A673 (cell line): ENCODE measurements around the gene NUCB1. TPM values are rescaled to one million over a fixed set of nuclear protein-coding genes. Genes with fewer than 3 reads are reported as not detected.

Experiments used
- BruUV-seq: library from RNA; stranded (reverse); fragments of 400-500 nt; replicated peaks from 2 replicates; lab custom pipeline; 2021; lab: Mats Ljungman, UMichigan
- CTCF ChIA-PET: fragments of 300-600 bp; sonication (Branson Sonifier 250); formaldehyde crosslinking; loops from one replicate; lab custom pipeline; 2022; ENCODE audit warnings: antibody characterized with exemption; lab: Charles Lee
- POLR2A ChIA-PET: fragments of 300-600 bp; sonication (Branson Sonifier 250); formaldehyde crosslinking; loops from one replicate; lab custom pipeline; 2022; ENCODE audit warnings: antibody characterized with exemption; ENCODE audit not compliant: low non-redundant PET; lab: Charles Lee
- DNase-seq: peaks from one replicate; pipeline ENCODE4 v3.0.0-alpha.2; 2015; ENCODE audit warnings: low spot score
- H3K27ac ChIP-seq: fragments of 200-600 bp; sonication (generic); 2 replicates; pipeline ENCODE4 v1.5.1; 2016; ENCODE audit warnings: mixed run types, low read depth, mild to moderate bottlenecking, mixed read lengths, antibody characterized with exemption, low read length; ENCODE audit not compliant: poor library complexity, severe bottlenecking
- H3K27me3 ChIP-seq: fragments of 200-600 bp; sonication (generic); replicated peaks from 2 replicates; pipeline ENCODE4 v1.6.1; 2017; ENCODE audit warnings: mixed run types, low read depth, mild to moderate bottlenecking, mixed read lengths, antibody characterized with exemption, low read length; ENCODE audit not compliant: insufficient read depth, poor library complexity
- H3K36me3 ChIP-seq: fragments of 200-600 bp; sonication (generic); 2 replicates; pipeline ENCODE4 v1.6.1; 2016; ENCODE audit warnings: mixed run types, mild to moderate bottlenecking, mixed read lengths, antibody characterized with exemption, low read length; ENCODE audit not compliant: insufficient read depth, poor library complexity, severe bottlenecking
- H3K4me1 ChIP-seq: fragments of 200-600 bp; sonication (generic); 2 replicates; pipeline ENCODE4 v1.6.1; 2017; ENCODE audit warnings: mixed run types, mild to moderate bottlenecking, mixed read lengths, antibody characterized with exemption, low read length; ENCODE audit not compliant: insufficient read depth, poor library complexity, severe bottlenecking
- H3K4me3 ChIP-seq: fragments of 200-600 bp; sonication (generic); 2 replicates; pipeline ENCODE4 v1.5.1; 2016; ENCODE audit warnings: low read depth, mixed run types, mild to moderate bottlenecking, mixed read lengths, low read length; ENCODE audit not compliant: poor library complexity, severe bottlenecking
- H3K9me3 ChIP-seq: fragments of 200-600 bp; sonication (generic); 2 replicates; pipeline ENCODE4 v1.6.1; 2016; ENCODE audit warnings: mixed run types, low read depth, mild to moderate bottlenecking, mixed read lengths, antibody characterized with exemption, low read length; ENCODE audit not compliant: poor library complexity, severe bottlenecking
- CTCF ChIP-seq: fragments of 300-800, 200-600 bp; sonication (generic); conservative IDR thresholded peaks from 2 replicates; pipeline ENCODE4 v1.5.1; 2017; ENCODE audit warnings: low read depth, mild to moderate bottlenecking, antibody characterized with exemption, low read length, moderate library complexity, mixed read lengths
- EZH2 ChIP-seq: fragments of 200-600 bp; sonication (generic); IDR thresholded peaks from 2 replicates; pipeline ENCODE4 v1.6.1; 2017; ENCODE audit warnings: borderline replicate concordance, low read depth, mild to moderate bottlenecking, mixed read lengths, antibody characterized with exemption, low read length; ENCODE audit not compliant: poor library complexity, severe bottlenecking
- intact Hi-C: fragments of 100-400 bp; cut with micrococcal nuclease; formaldehyde crosslinking; loops from one replicate; pipeline ENCODE4 v1.10.0; 2022; ENCODE audit not compliant: unreplicated experiment
- total RNA-seq: library from RNA; stranded (reverse); gene quantifications from 2 replicates; pipeline ENCODE4 v1.2.3, GENCODE V29; 2021

The NUCB1 gene
- total RNA-seq, 1 experiment from 2014 or later, result 86.7 TPM

GRCh38 chr19:48928164-48929025 lies 28.3 kb downstream of the NUCB1 start:
- H3K27me3 ChIP-seq, result no peaks in the 10 kb centered on the region
- no peaks in the 10 kb centered on the region for H3K9me3 ChIP-seq
- no peaks in the 10 kb centered on the region for H3K36me3 ChIP-seq
- no peak overlapping the region for H3K4me3 ChIP-seq
- H3K27ac ChIP-seq, result no peak overlapping the region
- no peaks in the 10 kb centered on the region for H3K4me1 ChIP-seq
- ChIA-PET POLR2A (no interaction called here), CTCF (no interaction called here)
- no peak for TF ChIP-seq EZH2
- no peak for TF ChIP-seq CTCF
- intact Hi-C loops, result no loop called here
- no TSS peak for BruUV-seq
- no peak for DNase-seq

- Histone ChIP-seq H3K4me1 (no peaks in the 10 kb centered on the region), H3K36me3 (no peaks in the 10 kb centered on the region), H3K27ac (no peak within 1 kb of the TSS), H3K4me3 (peak within 1 kb of the TSS; percentile 47), H3K27me3 (no peaks in the 10 kb centered on the region), H3K9me3 (no peaks in the 10 kb centered on the region)
- DNase-seq, result peak; percentile 74
- ChIA-PET CTCF (interaction anchor here (1.4 kb wide), 1 partner anchor 37 kb away, joined by 3 read pairs; no protein-coding TSS in a partner anchor), POLR2A (no interaction called here)
- no TSS peak for BruUV-seq
- TF ChIP-seq CTCF, result no peak
- no peak for TF ChIP-seq EZH2
- intact Hi-C loops, result no loop called here
Measured at GRCh38 chr19:48933382-48933932, 33.3 kb downstream of the NUCB1 start, which contains the start of gene DHDH. TSS of gene DHDH (plus strand) at chr19:48933699. CDS start at chr19:48933722, 23 bp downstream.

GRCh38 chr19:48934837-48935236 lies 34.7 kb downstream of the NUCB1 start:
- no peak for DNase-seq
- Histone ChIP-seq H3K27me3 (no peaks in the 10 kb centered on the region), H3K27ac (no peak overlapping the region), H3K4me3 (no peak overlapping the region), H3K36me3 (no peaks in the 10 kb centered on the region), H3K4me1 (no peaks in the 10 kb centered on the region), H3K9me3 (no peaks in the 10 kb centered on the region)
- ChIA-PET CTCF (interaction anchor here (0.5 kb wide), 1 partner anchor 59 kb away, joined by 4 read pairs; the partner anchor contains the start of gene RUVBL2), POLR2A (no interaction called here)
- BruUV-seq, result no TSS peak
- no peak for TF ChIP-seq CTCF
- no peak for TF ChIP-seq EZH2
- intact Hi-C loops, result no loop called here
